GM12874 (cell line): Measurements from ENCODE around the gene FBXL17.

Experiments used
- TF ChIP-seq, protein P1 (sequence below): IDR thresholded peaks from 2 replicates; pipeline ENCODE4 v1.5.1; 2011; ENCODE audit warnings: low read depth, mild to moderate bottlenecking, control low read depth, low read length, moderate library complexity; ENCODE audit not compliant: insufficient read depth

Gene FBXL17

DNA sequence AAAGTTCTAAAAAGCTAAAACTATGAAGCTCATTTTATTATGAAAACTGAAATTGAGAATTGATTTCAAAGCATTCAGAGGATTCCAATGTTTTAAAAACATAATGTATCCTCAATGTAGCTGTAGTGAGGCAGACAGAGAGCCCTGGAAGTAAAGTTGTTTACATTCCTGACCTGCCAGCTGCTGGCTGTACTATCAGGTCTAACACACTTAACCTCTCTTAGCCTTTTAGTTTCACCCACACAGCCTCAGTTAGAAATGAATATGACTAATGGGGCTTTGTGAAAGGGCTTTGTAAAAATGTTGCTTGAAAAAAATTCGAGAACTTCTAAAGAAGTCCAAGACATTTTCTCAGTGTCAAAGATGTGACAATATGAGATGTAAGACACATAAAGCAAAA, 122.6 kb downstream of the FBXL17 start:
- TF ChIP-seq, protein P1, sequence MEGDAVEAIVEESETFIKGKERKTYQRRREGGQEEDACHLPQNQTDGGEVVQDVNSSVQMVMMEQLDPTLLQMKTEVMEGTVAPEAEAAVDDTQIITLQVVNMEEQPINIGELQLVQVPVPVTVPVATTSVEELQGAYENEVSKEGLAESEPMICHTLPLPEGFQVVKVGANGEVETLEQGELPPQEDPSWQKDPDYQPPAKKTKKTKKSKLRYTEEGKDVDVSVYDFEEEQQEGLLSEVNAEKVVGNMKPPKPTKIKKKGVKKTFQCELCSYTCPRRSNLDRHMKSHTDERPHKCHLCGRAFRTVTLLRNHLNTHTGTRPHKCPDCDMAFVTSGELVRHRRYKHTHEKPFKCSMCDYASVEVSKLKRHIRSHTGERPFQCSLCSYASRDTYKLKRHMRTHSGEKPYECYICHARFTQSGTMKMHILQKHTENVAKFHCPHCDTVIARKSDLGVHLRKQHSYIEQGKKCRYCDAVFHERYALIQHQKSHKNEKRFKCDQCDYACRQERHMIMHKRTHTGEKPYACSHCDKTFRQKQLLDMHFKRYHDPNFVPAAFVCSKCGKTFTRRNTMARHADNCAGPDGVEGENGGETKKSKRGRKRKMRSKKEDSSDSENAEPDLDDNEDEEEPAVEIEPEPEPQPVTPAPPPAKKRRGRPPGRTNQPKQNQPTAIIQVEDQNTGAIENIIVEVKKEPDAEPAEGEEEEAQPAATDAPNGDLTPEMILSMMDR, result no peak

DNA sequence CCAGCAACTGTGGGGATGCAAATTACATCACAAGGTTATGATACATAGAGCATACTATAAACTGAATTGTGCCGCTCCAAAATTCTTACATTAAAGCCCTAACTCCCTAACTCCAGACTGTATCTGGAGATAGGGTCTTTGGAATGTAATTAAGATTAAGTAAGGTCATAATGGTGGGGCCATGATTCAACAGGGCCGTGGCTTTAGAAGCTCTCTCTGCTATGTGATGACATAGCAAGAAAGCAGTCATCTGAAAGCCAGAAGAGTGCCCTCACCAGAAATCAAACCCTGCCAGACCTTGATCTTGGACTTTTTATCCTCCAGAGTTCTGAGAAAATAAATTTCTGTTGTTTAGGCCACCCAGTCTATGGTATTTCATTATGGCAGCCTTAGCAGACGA, 123.9 kb downstream of the FBXL17 start:
- TF ChIP-seq, protein P1, result no peak

DNA sequence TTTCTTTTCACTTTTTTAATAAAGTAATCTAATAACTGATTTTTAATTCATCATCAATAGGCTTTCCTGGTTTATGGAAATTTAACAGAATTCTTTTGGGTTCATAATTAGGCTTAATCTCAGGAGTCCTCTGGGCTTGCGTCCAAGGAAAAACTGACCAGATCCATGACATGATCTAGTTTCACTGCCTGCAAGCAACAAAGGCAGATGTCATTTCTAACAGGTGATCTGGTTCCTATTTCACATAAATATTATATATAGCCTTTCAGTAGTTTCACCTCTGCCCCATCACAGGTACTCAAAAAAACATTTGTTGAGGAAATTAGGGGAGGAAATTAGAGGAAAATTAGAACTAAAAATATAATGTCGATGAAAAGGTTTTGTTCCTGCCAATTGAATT, 126.4 kb downstream of the FBXL17 start:
- TF ChIP-seq, protein P1, result no peak

DNA sequence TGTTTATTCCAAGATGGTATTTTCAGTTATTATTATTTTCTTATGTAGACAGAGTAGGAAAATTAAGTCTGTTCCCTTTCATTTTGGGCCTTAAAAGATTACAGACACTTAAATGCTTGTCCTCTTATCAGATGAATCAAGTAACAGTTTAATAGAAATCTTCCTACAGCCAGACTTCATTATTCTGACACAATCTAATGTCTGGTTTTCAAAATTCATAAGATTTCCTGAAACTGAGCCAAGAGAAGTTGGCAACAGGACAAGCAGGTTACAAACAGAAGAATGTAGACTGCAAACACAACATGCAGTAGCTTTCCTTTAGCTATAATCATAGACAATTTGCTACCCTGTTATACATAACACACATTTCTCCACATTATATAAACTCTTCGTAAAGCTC, 130.5 kb downstream of the FBXL17 start:
- TF ChIP-seq, protein P1, result no peak

DNA sequence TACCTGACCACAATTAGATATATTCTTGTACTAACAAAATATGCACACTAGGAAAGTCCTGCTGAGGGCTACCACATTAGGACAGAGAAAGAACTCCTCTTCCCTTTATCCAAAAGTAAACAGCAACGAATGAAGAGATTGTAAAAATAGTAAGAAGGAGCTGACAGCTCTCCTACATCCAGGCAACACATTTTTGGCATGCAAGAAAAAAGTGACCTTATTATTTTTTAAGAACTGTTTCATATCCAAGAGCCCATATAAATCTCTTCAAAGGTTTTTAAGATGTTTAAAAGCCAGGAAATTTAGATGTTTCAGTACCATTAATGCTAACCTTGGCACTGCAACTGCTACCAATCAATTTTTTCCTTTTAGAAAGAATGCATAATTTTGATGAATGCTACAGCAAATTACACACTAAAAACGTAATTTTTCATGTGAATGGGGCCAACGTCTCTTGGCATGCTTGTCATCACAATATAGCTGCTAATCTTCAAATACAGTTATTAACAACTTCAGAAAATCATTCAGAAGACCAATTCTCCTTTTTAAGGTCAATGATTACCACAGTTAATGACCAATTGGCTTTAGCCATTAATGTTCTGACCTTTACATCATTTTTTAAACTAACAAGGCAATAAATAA, 132.0 kb downstream of the FBXL17 start:
- TF ChIP-seq, protein P1, result no peak

DNA sequence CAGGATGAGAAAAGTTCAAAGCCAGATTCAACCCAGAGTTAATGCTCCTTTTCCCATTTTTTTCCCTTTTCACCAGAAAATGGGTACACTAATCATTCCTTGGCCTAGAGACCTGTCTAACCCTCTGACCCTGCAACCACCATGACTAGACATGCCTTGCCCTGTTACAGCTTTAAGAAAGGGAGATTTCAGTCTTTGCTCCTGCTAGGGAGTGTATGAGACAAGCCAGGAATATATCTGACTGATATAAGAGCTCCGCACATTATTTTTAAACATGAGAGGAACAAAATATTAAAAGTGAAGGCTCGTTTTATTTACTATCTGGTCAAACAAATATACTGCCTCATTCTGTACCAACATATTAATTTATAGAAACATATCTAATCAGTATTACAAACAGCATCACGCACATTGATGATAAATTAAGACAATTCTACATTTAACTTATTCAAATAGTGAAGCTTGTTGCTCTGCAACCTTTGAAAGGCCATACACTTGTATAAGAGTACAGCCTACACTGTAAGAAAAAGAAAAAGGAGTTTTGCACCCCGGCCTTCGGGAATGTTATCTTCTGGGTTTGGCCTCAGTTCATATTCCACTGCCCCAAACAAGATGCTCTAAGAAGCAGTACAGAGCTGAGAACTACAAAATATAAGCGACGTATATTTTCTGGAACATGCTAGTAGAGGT, 132.7 kb downstream of the FBXL17 start:
- TF ChIP-seq, protein P1, result no peak

DNA sequence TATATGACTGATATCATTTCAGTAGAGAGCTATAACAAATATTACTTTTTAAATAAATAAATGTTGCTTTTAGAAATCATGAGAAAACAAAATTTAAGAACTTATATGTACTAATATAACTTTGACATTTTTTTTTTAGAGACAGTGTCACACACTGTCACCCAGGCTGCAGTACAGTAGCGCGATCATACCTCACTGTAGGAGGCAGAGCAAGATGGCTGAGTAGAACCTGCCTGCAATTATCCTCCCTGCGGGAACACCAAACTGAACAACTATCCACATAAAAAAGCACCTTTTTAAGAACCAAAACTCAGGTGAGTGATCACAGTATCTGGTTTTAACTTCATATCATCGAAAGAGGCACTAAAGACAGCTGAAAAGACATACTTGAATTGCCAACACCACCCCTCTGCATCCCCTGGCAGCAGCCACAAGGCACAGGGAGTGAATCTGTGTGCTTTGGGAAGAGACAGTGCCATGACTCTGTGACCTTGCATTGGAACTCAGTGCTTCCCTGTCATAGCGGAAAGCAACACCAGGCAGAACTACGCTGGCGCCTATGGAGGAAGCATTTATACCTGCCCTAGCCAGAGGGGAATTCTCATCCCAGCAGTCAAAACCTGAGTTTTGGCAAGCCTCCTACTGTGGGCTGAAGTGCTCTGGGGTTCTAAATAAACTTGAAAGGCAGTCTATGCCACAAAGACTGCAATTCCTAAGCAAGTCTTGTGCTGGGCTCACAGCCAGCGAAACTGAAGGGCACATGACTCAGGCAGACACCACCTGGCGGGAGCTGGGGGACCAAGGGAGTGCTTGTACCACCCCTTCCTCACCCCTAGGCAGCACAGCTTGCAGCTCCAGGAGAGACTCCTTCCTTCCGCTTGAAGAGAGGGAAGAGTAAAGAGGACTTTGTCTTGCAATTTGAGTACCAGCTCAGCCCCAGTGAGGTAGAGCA, 142.7 kb downstream of the FBXL17 start:
- TF ChIP-seq, protein P1, result no peak
